ENCODE measurements around the gene BLACAT1.
"Not testable (repeated sequence)": the region's sequence is repeated elsewhere in the genome, so short reads cannot be mapped to it uniquely, and the experiment has no call there.

The BLACAT1 gene

GRCh38 chr1:205438213-205439158, 17.4 kb downstream of the BLACAT1 start:
- DNase-seq, result peak; percentile 70

GRCh38 chr1:205437570-205437969, 18.3 kb downstream of the BLACAT1 start:
- DNase-seq, result no peak

- no peak for DNase-seq
Observed at GRCh38 chr1:205436776-205437410, 19.0 kb downstream of the BLACAT1 start.

GRCh38 chr1:205435578-205436573, 20.0 kb downstream of the BLACAT1 start:
- DNase-seq, result no peak

- no peak for DNase-seq
Observed at GRCh38 chr1:205434738-205435137, 21.1 kb downstream of the BLACAT1 start.

- not testable (repeated sequence) for DNase-seq
Observed at GRCh38 chr1:205432692-205433091, 23.2 kb downstream of the BLACAT1 start.

- no peak for DNase-seq
Observed at GRCh38 chr1:205432116-205432515, 23.7 kb downstream of the BLACAT1 start.

GRCh38 chr1:205430696-205431305, 25.0 kb downstream of the BLACAT1 start:
- DNase-seq, result no peak

GRCh38 chr1:205429762-205430695, 25.8 kb downstream of the BLACAT1 start:
- no peak for DNase-seq

- DNase-seq, result no peak
Observed at GRCh38 chr1:205424901-205425600, 30.8 kb downstream of the BLACAT1 start.

- DNase-seq, result no peak
Observed at GRCh38 chr1:205423814-205424399, 31.9 kb downstream of the BLACAT1 start.

- no peak for DNase-seq
Observed at GRCh38 chr1:205422993-205423642, 32.7 kb downstream of the BLACAT1 start.

- DNase-seq, result no peak
Observed at GRCh38 chr1:205421798-205422197, 34.0 kb downstream of the BLACAT1 start, which contains the start of gene LEMD1. Gene LEMD1, minus strand, starts transcription at chr1:205422056. Its CDS starts 1,520 bp downstream, at chr1:205420536.

GRCh38 chr1:205420938-205421337, 34.9 kb downstream of the BLACAT1 start:
- DNase-seq, result no peak

GRCh38 chr1:205417870-205418635, 37.8 kb downstream of the BLACAT1 start:
- no peak for DNase-seq

GRCh38 chr1:205416322-205416721, 39.5 kb downstream of the BLACAT1 start:
- no peak for DNase-seq

- no peak for DNase-seq
Observed at GRCh38 chr1:205410581-205411298, 45.1 kb downstream of the BLACAT1 start.

GRCh38 chr1:205407970-205408369, 47.9 kb downstream of the BLACAT1 start:
- no peak for DNase-seq

Data from left hindlimb (tissue), 1 donor.